Measurements from ENCODE around the gene TACR1. TPM values are rescaled to one million over a fixed set of nuclear protein-coding genes. Genes with fewer than 3 reads are reported as not detected.

TACR1 gene
- total RNA-seq, 4 donors from 2014 or later = 2.0 to 7.7 (median 5.0) TPM

- no peak for TF ChIP-seq CTCF (IDR thresholded peaks at IDR 0.05; ENCODE audit: low read depth)
Measured at GRCh38 chr2:75208738-75209137, 9.4 kb upstream of the TACR1 start.

DNA sequence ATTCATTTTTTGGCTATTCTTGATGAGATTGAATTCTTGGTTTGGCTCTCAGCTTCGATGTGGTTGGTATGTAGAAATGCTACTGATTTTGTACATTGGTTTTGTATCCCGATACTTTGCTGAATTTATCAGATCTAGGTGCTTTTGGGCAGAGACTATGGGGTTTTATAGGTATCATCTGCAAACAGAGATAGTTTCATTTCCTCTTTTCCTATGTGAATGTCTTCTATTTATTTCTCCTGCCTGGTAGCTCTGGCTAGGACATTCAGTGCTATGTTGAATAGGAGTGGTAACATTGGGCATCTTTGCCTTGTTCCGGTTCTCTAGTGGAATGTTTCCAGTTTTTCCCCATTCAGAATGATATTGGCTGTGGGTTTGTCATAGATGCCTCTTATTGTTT is 5.5 kb upstream of the TACR1 start:
- no peak for TF ChIP-seq CTCF (IDR thresholded peaks at IDR 0.05; ENCODE audit: low read depth)

- no peak for TF ChIP-seq CTCF (IDR thresholded peaks at IDR 0.05; ENCODE audit: low read depth)
Measured at GRCh38 chr2:75202359-75202758, 3.0 kb upstream of the TACR1 start.

DNA sequence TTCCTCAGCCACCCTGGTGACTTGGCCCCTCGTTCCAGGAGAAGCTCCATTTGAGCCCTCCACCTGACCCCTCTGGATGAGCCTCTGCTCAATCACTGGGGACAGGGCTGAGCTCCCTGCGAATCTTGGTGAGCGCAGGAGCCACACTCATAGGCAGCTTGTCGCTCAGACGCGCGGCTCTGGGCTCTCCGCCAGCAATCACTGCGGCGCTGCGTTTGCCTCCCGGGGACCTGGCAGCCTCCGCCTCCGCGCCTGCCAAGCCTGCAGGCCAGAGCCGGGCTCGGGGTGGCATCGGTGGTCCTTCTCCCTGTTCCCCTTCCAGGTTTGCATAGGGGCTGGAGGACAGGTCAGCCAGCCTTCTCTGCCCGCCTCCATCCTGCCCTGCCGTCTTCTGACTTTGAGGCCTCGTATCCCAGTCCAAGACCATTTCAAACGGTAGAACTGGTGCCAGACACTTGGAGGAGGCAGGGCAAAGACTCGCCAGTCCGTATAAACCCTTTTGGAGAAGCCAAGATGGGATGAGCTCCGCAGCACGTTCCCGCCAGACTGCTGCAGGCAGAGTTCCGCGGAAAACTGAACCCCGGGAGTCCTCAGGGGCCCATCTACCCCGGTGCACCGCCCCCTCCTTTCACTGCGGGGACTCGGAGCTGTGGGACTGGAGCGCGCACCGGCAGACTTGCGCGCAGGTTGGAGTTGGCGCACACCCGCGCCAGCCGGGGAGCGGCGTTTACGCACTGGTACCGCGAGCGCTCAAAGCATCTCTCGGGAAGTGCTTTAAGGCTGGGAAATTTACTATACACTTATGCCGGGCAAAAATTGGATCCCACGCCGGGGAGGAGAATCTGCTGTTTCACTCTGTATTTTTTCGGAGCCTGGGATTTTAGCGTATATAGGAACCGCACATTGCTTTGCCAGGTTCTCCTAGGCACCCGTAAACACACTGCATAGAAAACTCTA is 1.1 kb upstream of the TACR1 start:
- TF ChIP-seq CTCF (IDR thresholded peaks at IDR 0.05; ENCODE audit: low read depth) = no peak

- no peak for TF ChIP-seq CTCF (IDR thresholded peaks at IDR 0.05; ENCODE audit: low read depth)
Measured at GRCh38 chr2:75195076-75195691, 4.1 kb downstream of the TACR1 start.

- TF ChIP-seq CTCF (IDR thresholded peaks at IDR 0.05; ENCODE audit: low read depth) = no peak
Measured at GRCh38 chr2:75194184-75194868, 5.0 kb downstream of the TACR1 start.

DNA sequence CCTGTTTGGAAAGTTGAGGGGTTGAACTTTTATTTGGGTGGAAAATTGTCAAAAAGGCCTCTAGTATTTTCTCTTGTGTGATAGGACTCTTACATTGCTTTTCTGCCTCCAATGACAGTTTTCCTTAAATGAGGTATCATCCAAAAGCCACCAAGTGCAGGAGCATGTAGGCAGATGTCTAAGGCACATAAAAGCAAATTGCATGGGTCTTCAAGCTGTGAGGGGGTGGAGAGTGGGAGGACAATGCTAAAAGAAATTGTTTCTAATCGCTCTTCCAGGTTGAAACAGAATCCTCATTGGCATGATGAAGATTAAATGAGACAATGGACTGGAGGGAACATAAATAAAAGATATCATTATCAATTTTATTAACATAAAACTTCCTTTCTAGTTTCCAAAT is 6.8 kb downstream of the TACR1 start:
- TF ChIP-seq CTCF (IDR thresholded peaks at IDR 0.05; ENCODE audit: low read depth) = no peak

Data from subcutaneous adipose tissue (tissue), 4 donors.